AG20443 (cell line): ENCODE data around the gene ELOVL6.
"Not testable (repeated sequence)": the region's sequence is repeated elsewhere in the genome, so short reads cannot be mapped to it uniquely, and the experiment has no call there.

Source experiments
- DNase-seq: peaks from one replicate; pipeline ENCODE4 v3.0.0; 2012; ENCODE audit warnings: low spot score, mixed read lengths

Gene ELOVL6

DNA sequence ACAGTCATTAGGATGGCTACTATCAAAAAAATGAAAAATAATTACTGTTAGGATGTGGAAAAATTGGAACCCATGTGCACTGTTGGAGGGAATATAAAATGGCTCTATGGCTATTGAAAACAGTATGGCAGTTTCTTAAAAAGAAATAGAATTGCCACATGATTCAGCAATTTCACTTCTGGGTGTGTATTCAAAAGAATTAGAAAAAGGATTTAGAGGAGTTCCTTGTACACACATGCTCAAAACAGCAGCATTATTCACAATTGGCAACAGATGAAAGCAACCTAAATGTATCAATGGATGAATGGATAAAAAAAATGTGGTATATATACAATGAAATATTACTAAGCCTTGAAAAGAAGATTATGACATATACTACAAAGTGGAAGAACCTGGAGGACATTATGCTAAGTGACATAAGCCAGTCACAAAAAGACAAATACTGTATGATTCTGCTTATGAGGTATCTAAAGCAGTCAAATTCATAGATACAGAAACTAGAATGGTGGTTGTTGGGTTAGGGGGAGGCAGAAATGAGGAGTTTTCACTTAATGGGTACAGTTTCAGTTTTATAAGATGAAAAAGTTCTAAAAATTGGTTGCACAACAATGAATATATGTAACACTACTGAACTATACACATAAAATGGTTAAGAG, 123.2 kb downstream of the ELOVL6 start:
- no peak for DNase-seq

DNA sequence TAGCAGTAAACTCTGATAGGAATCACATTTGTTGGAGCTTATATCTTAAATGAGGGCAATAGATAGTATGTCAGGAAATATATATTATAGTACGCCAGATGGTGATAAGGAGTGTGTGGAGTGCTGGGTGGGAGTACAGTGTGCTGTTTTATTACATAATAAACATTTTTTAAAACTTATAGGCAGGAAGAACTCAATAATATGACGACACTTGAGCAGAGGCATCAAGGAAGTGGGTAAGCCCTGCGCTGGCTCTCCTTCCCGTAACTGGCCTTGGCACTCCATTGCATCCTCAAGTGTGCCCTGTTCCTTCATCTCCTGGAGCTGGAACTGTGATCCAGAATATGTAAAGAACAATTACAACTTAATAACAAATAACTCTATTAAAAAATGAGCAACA, 123.8 kb downstream of the ELOVL6 start:
- no peak for DNase-seq

DNA sequence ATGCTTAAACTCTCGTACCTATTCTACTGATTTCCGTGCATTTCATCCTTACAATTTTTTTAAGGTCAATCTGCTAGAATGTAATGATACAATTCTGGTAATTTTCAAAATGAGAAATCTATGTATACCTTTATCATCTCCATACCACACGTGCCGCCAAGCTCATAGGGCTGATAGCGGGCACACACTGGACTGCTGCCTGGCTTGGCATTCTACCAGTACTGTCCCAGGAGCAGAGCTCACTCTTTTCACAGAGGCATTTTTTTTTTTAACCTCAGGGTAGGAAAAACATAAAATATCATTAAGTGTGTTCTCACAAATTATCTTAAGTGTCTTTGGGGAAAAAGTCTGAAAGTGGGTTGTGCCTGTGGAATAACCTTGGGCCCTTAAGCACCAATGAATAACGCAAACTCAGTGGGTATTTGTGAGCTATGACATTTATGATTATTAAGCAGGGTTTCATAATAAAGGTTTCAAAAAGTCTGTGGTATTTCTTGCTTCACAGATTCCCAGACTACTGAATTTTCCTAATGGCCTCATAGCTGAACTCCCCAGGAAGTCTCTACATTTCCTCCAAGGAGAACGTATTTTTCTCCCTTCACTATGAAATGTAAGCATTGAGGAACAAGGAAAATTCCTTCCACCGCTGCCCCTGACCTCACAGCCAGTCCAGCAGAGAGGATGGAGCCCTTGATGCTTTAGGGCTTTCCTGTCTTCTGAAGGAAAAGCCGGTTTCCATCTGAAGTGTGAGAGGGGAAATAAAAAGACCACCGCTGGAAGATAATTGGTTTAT, 125.2 kb downstream of the ELOVL6 start:
- DNase-seq: no peak

DNA sequence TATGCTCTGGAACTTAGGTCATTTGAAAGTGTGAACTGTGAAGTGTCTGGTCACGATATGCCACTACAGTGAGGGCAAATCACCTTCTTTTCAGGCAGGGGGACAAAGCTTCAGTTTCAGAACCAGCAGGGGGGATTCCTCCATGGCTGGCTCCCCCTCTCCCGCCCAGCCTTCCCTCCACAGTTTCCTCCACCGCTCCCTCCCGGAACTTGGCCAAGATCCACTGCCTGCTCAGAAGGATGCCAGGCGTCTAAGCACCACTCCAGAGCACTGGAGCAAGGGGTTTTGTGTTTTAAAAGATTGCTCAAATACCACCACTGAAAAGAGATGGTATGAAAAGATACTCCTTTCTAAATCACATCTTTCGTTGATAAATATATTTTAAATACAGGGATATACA, 126.9 kb downstream of the ELOVL6 start:
- DNase-seq: no peak

DNA sequence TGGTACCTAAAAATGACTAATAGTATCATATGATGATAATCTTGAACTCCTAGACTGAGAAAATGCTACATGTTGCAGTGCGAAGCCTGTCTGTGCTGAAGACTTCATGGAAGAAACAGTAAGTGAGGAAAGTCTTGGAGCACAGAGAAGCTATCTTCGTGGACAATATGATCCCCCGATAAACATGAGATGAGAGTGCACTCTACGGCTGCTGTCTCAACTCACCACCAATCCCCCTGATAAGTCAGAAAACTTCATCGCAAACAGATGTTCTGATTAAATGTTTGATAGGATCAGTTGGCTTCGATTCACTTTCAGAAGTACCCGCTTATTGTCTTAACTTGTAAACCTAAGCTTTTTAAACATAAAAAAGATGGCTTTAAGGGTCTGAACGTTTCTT, 130.2 kb downstream of the ELOVL6 start:
- no peak for DNase-seq

DNA sequence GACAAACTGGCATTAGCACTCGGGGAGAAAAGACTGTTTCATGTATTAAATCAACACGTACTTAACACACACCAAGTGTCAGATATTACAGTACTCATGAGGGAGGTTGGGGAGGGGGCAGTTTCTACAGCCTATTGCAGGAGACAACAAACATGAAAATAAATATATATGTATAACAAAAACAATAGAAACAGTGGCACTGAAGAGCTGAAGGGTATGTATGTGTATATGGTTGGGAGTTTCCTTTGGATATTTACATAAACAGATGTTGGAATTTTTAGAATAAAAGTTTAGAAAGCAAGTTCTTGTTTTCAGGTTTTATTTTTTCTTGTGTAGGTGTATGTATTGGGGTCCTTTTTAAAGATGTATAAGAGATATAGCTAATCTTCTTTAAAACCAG, 133.5 kb downstream of the ELOVL6 start:
- DNase-seq: no peak

DNA sequence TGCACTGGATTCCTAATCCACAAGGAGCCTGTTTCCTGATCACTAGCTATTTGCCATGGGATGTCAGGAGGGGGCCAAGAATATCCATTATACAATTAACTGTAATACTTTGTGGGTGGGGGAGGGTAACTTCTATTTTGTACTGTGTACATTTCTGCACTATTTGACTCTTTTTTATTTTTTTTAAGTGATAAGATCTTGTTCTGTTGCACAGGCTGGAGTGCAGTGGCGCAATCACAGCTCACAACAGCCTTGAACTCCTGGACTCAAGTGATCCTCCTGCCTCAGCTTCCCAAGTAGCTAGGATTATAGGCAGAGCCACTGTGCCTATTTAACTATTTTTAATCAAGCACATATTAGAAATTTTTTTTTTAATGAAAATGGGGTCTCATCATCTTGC, 134.1 kb downstream of the ELOVL6 start:
- no peak for DNase-seq

DNA sequence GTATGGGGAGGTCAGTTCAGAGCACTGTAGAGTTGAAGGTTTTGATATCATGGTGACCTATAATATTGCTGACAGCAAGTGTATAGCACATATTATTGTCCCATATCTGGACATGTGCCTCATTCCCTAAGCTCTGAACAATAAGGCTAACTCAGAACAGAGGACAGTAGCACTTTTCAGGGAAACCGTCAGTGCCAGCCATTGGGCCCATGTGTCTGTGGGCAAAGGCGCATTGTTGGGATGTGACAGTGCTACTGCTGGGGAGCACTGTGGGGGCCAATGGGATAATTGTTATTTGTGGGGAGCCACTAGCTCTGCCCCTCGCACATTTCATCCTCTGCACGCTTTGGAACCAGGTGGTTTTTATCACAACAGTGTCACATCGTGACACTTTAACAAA, 136.2 kb downstream of the ELOVL6 start:
- no peak for DNase-seq

DNA sequence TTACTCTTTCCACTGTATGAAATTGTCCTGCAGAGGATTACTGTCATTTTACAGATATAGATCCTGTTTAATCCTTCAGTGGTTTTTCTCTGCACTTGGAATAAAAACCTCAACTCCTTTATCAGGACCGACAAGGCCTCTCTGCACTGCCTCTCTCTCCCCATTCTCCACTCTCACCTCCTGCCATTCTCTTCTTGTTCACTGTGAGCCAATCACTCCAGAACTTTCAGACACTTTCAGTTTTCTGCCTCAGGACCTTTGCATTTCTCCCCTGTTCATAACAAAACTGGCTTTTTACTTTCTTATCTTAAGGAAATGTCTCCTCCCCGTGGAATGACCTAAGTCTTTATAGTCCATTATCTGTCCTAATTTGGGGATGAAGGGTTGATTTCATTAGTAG, 137.3 kb downstream of the ELOVL6 start:
- no peak for DNase-seq

DNA sequence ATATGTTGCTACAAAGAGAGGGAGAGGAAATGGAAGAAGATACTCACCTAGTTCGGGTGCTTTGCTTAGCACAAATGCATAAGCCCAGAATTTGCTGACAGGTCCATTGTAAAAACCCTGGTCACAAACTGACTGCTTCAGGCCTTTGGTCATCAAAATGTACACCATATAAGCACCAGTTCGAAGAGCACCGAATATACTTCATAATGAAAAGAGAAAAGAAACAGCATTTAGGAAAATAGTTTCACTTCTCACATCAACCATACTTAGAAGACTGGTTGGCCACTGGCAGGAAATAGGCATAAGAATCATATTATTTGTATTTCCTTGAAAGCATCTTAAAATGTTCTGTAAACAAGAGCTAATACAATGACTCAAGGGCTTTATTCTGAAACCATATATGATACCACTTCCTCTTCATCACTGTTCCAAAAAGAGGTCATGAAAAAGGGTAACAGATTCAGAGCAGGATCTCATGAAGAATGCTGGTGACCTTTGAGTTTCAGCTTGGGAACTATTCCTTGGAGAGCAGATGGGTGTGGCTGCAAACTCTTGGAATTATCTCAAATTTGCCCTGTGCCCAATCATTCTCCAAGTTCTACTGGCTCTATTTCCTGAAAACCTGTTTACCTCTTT, 138.7 kb downstream of the ELOVL6 start:
- DNase-seq: peak; percentile 18

DNA sequence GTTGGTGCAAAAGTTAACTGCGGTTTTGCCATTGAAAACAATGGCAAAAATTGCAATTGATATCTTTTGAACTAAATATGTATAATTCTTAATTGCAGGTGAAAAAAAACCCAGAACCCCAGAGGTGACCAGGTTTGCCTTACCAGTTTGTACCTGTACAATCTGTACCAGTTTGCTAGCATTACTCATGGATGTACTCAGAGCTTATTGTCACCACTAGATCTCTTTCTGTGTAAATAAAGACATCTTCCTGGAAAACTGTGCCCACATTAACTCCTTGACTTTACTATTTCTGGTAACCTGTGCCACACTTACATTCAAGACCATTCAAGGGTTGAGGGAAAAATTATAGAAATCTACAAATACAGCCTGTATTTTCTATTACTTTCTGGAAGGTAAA, 139.7 kb downstream of the ELOVL6 start:
- no peak for DNase-seq

DNA sequence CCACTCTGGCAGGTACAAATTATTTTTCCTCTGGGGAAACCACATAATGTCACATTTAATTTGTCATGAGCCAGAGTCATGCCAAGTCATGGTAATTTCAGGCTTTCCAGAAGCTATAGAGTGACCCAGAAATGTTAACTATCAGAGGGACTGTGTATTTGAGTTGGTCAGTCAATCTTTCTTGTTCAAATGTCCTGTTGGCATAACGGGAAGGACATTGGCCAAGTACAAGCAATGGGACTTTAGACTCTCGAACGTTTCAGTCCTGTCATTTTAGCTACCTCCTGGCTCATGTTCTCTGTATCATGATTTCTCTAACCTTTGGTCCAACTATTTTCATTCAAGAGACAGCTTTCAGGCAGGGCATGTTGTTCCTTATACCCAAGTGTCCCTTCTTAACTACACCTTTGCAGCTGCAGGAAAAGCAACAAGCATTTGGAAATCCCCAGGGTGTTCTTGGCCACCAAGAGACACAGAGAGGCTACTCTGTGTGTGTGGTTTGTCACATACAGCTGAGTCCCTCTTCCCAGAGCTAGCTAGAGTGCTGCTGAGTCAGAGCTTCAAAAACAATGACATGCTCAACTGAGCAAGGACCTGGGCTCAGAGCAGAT, 143.2 kb downstream of the ELOVL6 start:
- DNase-seq: peak; percentile 18

DNA sequence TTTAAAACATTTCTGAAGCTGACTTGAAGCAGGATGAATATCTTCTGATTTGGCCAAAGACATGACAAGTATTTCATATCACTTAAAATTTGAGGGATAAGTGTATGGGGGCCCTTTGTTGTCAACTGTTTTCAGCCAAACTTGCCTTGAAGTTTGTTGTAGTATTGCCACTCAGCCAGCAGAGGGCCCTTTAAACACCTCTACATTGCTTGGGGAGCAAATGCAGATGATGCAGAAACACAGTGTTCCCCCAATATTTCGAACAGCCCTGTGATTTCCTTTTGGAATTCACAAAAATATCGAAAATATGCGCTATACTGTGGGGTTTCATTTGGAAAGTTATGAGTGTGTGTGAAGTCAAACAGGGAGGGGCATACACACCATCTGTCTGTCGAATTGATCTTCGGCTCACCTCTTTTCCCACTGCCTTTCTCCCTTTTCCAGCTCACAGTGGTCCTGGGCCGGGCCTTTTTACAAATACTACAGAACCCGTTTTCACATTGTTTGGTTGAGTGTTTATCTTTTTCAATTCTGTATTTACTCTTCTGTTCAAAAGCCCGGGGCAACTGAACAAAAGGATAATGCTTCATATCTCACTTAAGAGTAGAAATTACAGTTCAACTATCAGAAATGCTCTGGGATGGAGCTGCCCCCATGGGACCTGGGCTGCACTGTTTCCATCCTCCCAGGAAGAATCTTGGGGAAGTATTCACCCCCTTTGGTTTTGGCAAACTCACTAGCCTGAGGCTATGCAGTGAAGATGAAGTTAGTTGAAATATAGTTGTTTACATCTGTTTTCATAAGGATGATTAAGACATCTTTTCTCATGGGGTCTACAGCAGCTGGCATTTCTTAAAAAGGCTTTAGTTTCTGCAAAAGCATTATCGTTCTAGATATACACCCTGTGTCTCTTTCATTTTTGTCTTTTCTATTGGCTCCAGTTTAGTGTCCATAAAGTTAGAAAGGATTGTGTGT, 148.2 kb downstream of the ELOVL6 start:
- peak; percentile 64 for DNase-seq

DNA sequence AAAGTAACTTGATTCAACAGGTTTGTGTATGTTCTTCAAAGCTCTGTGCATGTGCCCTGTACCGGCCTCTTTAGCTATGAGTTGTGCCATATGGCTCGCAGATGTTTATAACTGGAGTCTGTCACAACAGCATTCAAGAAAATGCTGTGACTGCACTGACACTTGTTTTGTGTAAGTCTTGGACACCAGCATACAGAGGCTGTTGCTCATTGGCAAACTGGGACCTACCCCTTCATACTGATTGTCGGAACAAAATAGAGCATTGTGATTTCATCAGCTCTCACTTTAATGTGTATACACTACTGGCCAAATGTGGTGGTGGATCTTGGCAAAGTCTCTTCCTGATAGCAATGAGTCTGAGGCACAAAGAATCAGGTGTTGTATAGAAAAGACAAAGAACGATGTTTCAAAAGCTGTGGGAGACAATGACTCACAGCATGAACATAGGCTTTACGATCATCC, 151.8 kb downstream of the ELOVL6 start:
- DNase-seq: no peak

DNA sequence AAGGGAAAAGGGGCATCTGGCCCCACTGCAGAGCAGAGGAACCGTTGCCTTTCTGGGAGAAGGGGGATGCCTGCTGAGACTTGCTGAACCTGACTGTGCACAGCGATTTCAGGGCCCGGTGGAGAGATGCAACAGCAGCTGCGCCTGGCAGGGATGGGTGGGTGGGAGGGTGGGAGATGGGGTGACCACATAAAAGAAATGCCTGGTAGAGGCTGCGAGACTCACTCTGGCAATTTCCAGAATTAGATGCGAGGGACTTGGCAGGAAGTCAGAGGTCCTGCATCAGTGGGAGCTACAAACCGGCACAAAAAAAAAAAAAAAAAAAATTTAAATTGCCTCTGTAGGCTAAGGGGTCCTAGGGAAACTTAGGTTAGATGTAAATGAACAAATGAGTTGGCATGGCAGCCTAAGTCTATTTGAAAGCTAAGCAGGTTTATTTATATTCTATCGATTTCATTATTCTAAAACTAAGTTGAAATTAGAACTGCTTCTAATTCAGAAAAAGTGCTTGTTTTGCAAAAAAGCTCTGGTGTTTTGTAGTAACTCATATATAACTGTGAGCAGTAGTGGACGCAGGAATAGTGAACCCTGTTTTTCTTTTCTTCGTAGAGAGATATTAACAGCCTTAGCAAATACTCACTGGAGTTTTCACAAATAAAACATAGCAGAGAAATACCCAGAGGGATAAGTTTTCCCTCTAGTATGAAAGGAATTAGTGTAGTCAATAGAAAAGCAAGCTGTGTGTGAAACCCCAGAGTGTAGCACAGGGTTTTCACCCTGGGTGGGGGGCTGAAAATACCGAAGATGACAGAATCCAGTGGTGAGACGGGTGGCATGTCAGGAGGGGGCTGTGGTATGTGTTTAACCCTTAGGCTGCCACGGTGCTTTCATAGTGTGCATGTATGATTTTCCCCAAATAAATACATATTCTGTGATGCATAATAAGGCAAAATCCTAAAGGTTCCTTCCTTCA, 155.6 kb downstream of the ELOVL6 start:
- no peak for DNase-seq

DNA sequence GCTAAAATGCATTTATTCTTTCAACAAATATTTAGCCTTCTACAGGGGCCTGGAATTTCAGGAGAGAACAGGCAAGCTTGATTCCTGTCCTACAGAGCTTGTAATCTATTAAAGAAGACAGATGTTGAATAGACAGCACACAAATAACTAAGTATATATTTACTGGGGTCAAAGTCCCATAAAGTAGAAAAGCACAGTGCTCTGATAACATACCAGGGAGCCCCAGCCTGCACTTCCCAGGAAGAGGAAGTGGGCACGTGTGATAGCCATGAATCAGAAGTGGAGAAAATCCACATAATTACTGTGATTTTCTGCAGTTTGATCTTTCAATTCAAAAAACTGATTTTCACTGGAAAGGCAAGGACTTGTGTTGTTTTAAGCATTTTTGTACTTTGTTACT, 156.7 kb downstream of the ELOVL6 start:
- no peak for DNase-seq

DNA sequence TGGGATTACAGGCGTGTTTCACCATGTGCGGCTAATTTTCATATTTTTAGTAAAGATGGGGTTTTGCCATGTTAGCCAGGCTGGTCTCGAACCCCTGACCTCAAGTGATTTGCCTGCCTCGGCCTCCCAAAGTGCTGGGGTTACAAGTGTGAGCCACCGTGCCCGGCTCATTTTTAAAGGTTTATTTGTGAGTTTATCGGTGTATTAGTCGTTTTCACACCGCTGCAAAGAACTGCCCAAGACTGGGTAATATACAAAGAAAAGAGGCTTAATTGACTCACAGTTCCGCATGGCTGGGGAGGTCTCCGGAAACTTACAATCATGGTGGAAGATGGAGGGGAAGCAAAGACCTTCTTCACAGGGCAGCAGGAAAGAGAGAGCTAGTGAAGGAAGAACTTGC, 159.3 kb downstream of the ELOVL6 start:
- not testable (repeated sequence) for DNase-seq

DNA sequence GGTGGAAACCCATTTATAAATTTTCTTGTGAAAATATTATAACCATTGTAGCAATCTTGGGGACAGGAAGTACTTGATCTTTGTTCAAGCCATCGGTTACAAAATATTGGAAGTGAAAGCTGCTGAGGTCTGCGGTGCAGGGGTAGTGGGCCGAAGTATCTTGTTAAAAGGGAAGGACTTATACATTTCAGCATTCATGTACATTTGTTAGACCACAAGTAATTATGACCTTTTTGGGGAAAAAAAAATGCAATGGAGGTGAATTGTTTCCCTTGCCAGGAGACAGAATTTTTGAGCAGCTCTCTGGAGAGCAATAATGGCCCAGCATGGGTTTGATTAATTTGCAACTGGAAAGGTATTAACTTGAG, 164.4 kb downstream of the ELOVL6 start:
- no peak for DNase-seq

DNA sequence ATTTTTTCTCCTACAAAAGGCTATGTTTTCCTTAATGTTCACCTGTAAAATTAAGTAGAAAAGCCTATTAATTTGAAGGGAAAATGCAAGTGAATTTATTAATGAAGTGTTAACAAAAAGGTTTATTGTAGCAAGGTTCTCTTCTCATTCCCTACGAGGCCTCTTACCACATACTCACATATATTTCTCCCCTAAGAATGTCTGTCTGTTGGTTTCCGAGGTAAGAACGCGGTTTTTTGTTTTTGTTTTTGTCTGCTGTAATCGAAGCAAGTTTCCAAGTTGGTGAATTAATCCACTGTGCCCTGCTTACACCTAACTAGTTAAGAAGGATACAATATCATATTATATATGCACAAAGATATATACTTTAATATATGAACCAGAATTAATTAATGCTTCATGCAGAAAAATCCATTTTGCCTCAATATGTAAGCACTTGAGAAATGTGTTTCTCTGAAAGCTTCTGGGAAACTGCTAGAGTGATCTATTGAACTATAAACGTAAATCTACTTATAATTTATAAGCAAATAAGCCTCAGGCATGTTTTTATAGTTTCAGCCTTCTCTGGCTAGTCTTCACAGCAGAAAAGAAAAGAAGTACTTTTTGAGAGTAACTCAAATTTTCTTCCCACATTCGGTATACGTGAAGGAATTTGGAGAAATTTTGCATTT, 164.9 kb downstream of the ELOVL6 start:
- DNase-seq: no peak

DNA sequence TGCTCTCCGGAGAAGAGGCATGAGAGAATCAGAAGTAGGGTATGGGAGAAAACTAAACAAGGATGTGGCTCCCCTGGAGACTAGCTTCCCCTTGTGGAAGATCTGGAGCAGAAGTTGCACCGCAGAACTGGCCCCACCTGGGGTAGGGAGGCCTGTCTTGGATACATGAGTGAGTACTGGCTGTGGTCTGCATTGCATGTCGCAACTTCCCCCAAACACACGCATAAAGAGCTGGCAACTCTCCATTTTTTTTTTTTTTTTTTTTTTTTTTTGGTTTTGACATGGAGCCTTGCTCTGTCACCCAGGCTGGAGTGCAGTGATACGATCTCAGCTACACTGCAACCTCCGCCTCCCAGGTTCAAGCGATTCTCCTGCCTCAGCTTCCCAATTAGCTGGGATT, 165.8 kb downstream of the ELOVL6 start:
- DNase-seq: no peak
